Endothelial cell of umbilical vein (primary cell): ENCODE data around the gene PEMT.

Source experiments
- POLR2A ChIP-seq: IDR thresholded peaks from 2 replicates; pipeline ENCODE4 v1.6.1; 2012; ENCODE audit warnings: low read depth, mild to moderate bottlenecking, control low read depth, low read length
- POLR2AphosphoS5 ChIP-seq: IDR thresholded peaks from 2 replicates; pipeline ENCODE4 v1.6.1; 2012; ENCODE audit warnings: low read depth, mild to moderate bottlenecking, control low read depth, low read length, moderate library complexity; ENCODE audit not compliant: insufficient read depth
- TF ChIP-seq, protein P1 (sequence below), 2 donors: IDR thresholded peaks; 1 replicate in 1 of 2; 2 replicates in 1 of 2; pipeline ENCODE4 v1.5.1; 2011; ENCODE audit warnings: low read length in 2 of 2, mild to moderate bottlenecking in 2 of 2, moderate library complexity in 2 of 2, control low read depth in 1 of 2, inconsistent platforms in 1 of 2, low read depth in 1 of 2; ENCODE audit not compliant: insufficient read depth in 1 of 2; ENCODE audit errors: extremely low read depth in 1 of 2
- TF ChIP-seq, protein P2 (sequence below): IDR thresholded peaks from 2 replicates; pipeline ENCODE4 v1.6.1; 2011; ENCODE audit not compliant: insufficient read depth, insufficient read length

DNA sequence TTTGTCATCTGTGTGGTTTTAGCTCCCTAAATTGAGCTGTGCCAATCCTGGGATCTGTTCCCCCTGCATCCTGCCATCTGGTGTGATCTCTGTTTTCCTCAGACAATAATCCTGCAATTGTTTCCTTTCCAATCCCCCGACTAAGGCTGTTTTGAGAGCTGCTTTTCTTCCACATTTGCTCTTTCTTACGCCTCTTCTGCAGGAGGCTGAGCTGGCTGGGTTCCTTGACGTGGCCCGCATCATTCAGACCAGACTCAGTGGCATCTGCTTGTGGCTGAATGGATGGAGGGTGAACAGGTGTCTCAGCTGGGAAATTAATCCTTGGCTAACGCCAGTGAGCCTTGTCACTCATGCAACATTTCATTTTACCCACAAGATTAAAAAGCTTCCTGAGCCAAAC, 124.5 kb downstream of the PEMT start:
- TF ChIP-seq POLR2AphosphoS5 (no peak), POLR2A (no peak)
- TF ChIP-seq, protein P1, sequence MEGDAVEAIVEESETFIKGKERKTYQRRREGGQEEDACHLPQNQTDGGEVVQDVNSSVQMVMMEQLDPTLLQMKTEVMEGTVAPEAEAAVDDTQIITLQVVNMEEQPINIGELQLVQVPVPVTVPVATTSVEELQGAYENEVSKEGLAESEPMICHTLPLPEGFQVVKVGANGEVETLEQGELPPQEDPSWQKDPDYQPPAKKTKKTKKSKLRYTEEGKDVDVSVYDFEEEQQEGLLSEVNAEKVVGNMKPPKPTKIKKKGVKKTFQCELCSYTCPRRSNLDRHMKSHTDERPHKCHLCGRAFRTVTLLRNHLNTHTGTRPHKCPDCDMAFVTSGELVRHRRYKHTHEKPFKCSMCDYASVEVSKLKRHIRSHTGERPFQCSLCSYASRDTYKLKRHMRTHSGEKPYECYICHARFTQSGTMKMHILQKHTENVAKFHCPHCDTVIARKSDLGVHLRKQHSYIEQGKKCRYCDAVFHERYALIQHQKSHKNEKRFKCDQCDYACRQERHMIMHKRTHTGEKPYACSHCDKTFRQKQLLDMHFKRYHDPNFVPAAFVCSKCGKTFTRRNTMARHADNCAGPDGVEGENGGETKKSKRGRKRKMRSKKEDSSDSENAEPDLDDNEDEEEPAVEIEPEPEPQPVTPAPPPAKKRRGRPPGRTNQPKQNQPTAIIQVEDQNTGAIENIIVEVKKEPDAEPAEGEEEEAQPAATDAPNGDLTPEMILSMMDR (IDR thresholded peaks at IDR 0.05; ENCODE audit: extremely low read depth in 1 of 2, insufficient read depth in 1 of 2, low read depth in 1 of 2, low read length in 2 of 2) = no peak
- TF ChIP-seq, protein P2, sequence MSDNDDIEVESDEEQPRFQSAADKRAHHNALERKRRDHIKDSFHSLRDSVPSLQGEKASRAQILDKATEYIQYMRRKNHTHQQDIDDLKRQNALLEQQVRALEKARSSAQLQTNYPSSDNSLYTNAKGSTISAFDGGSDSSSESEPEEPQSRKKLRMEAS = no peak
